Measurements from ENCODE around the gene WBP2.

DNA sequence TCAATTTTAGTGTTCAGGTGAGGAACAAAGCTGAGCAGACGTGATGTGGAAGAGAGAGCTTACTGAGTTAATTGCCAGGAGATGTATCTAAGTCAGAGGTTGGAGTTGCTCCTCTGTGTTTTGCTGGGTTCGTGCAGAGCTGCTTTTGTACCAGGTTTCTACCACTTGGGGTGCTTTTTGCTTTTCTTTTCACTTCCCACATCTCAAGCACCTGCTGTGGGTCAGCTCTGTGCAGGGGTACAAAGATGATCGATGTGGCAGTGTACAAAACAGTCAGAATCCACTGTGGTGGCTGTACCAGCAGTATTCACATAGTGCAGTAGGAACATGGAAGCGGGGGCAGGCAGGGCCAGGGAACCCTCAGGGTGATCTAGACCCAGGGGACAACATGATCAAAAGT is 55.7 kb downstream of the WBP2 start:
- TF ChIP-seq POLR2AphosphoS5 (IDR thresholded peaks at IDR 0.05; ENCODE audit: low read depth, low read length) (no peak), POLR2A (IDR thresholded peaks at IDR 0.05; ENCODE audit: low read depth, low read length) (no peak), TAF1 (IDR thresholded peaks at IDR 0.05; ENCODE audit: borderline replicate concordance, low read depth, low read length) (no peak)

Measured in GM12892 (cell line).